Measurements from ENCODE around the gene INKA1.

The INKA1 gene

GRCh38 chr3:49799105-49799504 lies 4.0 kb upstream of the INKA1 start:
- TF ChIP-seq CTCF (IDR thresholded peaks at IDR 0.05; ENCODE audit: low read depth, low read length, missing control alignments) = no peak
- Histone ChIP-seq H3K27me3 (replicated peaks) (no peaks in the 10 kb centered on the region), H3K36me3 (replicated peaks) (no peaks in the 10 kb centered on the region), H3K27ac (no peak overlapping the region), H3K4me3 (ENCODE audit: low read depth, low read length) (no peak overlapping the region)
- no peak for DNase-seq
- in situ Hi-C loops (cut with HindIII; ENCODE audit: low pct_ligation_motif_present, low sequenced_read_pairs) = no loop called here

GRCh38 chr3:49799761-49800160 lies 3.3 kb upstream of the INKA1 start, which contains the start of gene CDHR4:
Gene CDHR4 (minus strand): TSS chr3:49799873. CDS start chr3:49799812, 61 bp downstream.
- DNase-seq = peak; percentile 73
- Histone ChIP-seq H3K36me3 (replicated peaks) (no peaks in the 10 kb centered on the region), H3K27ac (no peak within 1 kb of the TSS), H3K4me3 (ENCODE audit: low read depth, low read length) (no peak within 1 kb of the TSS), H3K27me3 (replicated peaks) (no peaks in the 10 kb centered on the region)
- no peak for TF ChIP-seq CTCF (IDR thresholded peaks at IDR 0.05; ENCODE audit: low read depth, low read length, missing control alignments)
- in situ Hi-C loops (cut with HindIII; ENCODE audit: low pct_ligation_motif_present, low sequenced_read_pairs) = no loop called here

GRCh38 chr3:49801160-49801559 lies 1.9 kb upstream of the INKA1 start:
- H3K27ac ChIP-seq = no peak overlapping the region
- in situ Hi-C loops (cut with HindIII; ENCODE audit: low pct_ligation_motif_present, low sequenced_read_pairs) = no loop called here
- no peaks in the 10 kb centered on the region for H3K27me3 ChIP-seq (replicated peaks)
- no peak overlapping the region for H3K4me3 ChIP-seq (ENCODE audit: low read depth, low read length)
- DNase-seq = no peak
- no peaks in the 10 kb centered on the region for H3K36me3 ChIP-seq (replicated peaks)
- no peak for TF ChIP-seq CTCF (IDR thresholded peaks at IDR 0.05; ENCODE audit: low read depth, low read length, missing control alignments)

GRCh38 chr3:49803465-49804140 lies 542 bp downstream of the INKA1 start:
- TF ChIP-seq CTCF (IDR thresholded peaks at IDR 0.05; ENCODE audit: low read depth, low read length, missing control alignments) = no peak
- H3K27me3 ChIP-seq (replicated peaks) = no peaks in the 10 kb centered on the region
- DNase-seq = no peak
- in situ Hi-C loops (cut with HindIII; ENCODE audit: low pct_ligation_motif_present, low sequenced_read_pairs) = no loop called here
- H3K36me3 ChIP-seq (replicated peaks) = no peaks in the 10 kb centered on the region
- peak overlapping the region; percentile 84 for H3K4me3 ChIP-seq (ENCODE audit: low read depth, low read length)
- no peak overlapping the region for H3K27ac ChIP-seq

GRCh38 chr3:49804141-49805041 lies 1.3 kb downstream of the INKA1 start:
- Histone ChIP-seq H3K4me3 (ENCODE audit: low read depth, low read length) (peak overlapping the region; percentile 84), H3K36me3 (replicated peaks) (no peaks in the 10 kb centered on the region), H3K27me3 (replicated peaks) (no peaks in the 10 kb centered on the region), H3K27ac (no peak overlapping the region)
- in situ Hi-C loops (cut with HindIII; ENCODE audit: low pct_ligation_motif_present, low sequenced_read_pairs) = no loop called here
- no peak for DNase-seq
- no peak for TF ChIP-seq CTCF (IDR thresholded peaks at IDR 0.05; ENCODE audit: low read depth, low read length, missing control alignments)
